HG03060 (cell line): ENCODE results near the gene BCAS1.
"Not testable (repeated sequence)": the region's sequence is repeated elsewhere in the genome, so short reads cannot be mapped to it uniquely, and the experiment has no call there.

Source experiments
- ATAC-seq: cut with Tn5 transposase; IDR thresholded peaks from one replicate; pipeline ENCODE4 v1.9.1; 2021; ENCODE audit warnings: low read depth, moderate number of reproducible peaks; ENCODE audit not compliant: unreplicated experiment

Gene BCAS1

DNA sequence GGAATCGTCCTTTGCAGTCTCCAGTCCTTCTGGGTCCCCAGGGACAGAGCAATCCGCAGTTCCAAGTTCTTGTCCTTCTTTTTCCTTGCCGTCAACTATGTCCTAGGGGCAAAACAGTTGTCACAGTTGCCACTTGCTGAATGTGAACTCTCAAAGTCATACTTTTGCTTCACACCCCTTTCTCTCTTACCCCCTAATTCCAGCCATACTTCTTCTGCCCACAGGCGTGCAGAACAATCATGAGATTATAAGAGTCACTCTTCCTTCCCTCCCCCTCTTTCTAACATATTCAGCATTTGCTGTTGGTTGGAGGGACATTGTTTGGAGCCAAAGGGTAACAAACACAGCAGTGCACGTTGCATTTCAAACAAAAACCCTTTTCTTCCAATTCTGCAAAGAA is 74.4 kb downstream of the BCAS1 start:
- no peak for ATAC-seq

DNA sequence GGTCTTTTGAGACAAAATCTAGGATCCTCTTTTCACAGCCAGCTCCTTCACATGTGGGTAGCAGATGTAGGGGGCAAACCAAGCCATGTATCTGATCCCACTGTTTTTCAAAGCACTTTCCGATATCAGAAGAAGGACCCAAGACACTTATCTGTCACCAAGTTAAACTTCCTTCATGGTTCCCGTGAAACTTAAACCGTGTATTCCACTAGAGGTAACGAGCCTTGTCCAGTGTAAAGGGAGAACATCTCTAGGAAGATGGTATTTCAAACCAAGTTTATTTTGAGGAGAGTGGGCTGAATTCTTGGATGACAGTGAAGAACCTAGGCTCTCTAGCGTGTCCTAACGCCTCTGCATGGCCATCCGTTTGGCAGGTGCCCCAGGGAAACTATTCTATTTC is 76.3 kb downstream of the BCAS1 start:
- ATAC-seq, result no peak

DNA sequence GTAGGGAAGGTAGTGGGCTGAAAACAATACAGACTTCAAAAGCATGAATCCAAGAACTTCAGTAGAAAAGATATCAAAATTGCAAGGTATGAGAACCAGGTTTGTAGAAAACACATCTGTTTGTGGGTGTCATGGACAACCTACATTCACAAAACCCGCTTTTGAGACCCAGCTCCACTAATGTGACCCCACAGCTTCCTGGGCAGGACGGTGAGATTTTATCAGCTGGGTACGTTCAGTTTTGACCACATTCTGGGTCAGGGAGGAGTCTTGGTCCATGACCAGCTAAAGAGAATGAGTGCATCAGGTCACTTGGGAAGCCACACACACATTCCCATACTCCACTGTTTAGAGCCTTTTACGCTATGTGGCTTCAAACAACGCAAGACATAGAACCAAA is 77.1 kb downstream of the BCAS1 start:
- ATAC-seq, result no peak

DNA sequence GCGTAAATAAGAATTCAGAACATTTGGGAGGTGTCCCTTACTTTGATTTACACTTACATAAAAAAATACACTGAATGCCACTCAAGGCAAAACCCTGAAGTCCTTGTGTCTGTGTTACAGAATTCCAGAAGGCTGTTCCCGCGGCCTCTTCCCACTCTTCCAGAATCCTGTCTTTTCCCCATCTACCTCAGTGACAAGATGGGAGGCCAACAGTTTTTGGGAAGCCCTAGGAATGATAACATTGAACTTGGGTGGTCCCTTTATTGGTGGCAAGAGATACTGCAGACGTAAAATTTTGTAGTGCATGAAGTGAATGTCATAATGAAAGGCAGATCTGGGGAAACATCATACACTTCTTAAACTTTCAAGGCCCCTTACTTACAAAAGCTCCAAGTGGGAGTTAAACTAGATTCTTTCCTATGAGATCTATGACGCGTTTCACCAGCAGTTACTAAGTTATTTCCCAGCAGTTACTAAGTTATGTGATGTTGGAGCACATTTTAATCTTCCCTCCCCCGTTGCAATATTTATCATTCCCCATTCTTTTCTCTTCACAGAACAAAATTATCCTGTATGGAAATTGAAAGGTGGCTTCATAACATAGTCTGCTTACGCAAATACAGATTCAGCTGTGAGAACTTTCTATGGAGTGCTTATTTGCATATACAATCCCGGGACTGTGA is 79.5 kb downstream of the BCAS1 start:
- no peak for ATAC-seq

DNA sequence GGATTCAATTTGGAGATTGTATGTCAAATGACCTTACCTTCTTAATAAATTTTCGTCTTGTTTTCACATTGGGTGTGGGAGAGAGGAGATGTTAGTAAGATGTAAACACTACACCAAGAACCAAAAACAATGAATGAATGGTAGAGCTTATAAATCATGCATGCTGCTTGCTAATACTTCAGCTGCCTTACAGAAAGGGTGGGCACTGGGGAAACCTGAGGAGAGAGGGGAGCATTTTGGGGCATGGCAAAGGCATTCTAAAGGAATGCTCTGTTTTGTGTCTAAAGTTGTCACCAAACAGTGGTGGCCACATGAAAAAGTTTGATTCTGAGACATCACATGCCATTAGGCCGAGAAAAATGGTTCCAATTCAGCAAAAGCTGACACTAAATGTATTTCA is 80.4 kb downstream of the BCAS1 start:
- no peak for ATAC-seq

DNA sequence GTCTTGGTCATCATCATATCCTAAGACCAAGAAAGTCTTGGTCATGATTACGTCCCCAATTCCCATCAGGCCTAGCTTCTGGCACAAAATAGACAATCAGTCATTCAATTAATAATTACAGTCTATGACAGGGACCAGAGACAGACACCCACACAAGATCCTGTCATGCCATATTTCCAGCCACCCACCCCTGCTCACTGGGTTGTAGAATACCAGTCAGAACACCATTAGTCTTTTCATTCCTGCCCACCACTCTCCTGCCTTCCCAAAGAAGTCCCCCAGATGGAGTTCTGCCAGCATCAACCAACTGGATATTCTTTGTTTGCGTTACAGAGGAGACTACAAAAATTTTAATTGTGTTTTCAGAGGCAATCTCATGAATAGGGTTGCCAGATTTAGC is 81.0 kb downstream of the BCAS1 start:
- no peak for ATAC-seq

DNA sequence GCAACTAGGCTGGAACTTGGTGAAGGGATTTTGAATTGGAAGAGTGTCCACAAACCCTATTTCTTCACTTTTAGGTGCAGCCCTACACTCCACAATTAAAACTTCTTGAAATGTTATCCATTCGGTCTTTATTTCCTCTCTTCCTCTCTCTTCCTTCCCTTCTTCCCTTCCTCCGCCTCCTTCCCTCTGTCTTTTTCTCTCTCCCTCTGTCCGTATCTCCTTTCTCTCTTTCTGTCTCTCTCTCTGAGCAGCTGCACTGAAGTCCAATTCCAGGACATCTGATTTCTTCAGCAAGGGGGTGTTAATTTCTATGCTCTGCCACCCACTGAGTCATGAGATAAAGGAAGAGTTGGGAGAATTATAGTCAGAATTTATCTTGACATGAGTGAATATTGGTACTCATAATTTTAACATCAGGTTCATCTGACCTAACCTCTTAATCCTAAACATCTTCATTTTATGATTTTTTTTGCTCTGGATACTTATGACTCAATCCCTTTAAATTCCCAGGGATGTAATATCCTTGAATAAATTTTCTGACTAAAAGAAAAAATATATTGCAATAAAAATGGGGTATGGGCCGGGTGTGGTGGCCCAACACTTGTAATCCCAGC is 84.2 kb downstream of the BCAS1 start:
- no peak for ATAC-seq

DNA sequence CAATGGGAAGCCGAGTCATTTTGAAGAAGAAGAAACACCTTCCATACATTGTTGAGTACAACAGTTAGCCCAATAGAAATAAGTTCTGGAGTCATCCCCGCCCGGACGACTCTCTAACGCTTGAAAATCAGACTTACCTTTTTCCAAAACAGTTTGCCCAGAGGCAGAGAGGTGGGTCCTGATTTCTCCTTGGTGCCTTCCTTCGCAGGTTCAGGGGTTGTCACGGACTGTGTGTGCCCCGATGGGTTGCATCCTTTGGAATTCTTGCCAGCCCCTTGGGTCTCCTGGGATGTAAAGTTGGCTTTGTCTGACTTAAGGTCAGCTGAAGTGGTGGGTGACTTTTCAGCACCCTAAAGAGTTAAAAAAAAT is 85.3 kb downstream of the BCAS1 start:
- no peak for ATAC-seq

DNA sequence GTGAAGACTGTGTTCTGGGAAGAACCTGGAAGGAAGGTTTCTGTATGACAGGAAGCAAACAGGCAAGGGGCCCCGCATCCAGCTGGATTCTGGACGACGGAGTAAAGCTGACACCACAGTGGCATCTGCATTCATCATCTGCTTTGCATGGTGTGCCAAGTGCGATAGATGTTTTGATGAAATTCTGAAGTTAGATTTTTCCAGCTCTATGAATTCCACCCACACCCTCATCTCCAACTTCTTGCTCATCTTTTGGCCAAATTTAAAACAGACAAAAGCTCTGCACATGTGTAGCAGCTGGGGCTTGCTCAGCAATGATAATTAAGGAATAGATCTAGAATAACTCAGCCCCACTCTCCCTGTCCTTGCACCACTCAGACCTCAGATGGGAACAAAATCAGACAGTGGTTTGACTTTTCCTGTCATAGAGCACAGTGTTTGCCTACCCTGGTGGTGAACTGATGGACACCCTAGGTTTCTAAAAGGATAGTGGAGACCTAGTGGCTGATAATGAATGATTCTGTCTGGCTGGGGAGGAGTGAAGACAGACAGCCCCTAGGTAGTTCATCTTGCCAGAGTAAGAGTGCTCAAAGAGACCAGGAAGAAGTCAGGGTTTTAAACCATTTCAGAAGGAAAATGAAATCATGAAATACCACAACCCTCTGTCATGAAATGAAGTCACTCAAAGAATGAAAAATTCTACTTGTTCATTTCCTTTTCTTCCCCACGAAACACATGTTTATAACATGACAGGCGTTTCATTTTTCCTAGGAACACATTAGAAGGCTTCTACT is 85.8 kb downstream of the BCAS1 start:
- ATAC-seq, result no peak

DNA sequence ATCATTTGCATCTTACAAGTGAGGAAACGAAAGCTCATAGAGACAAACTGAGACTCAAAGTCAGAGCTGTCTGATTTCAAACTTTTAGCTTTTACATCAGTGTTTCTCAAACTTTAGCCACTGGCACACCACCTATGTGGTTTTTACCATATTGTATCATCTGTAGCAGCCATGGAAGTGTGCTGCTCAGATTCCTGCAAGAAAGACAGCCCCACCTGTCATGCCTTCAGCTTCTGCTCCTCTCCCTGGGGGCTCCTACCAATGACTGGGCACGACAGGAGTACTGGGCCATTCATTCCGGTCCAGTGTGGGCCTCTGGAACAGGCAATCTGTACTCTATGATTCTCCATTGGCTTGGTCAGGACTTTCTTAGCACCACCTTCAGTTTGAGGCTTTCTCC is 87.0 kb downstream of the BCAS1 start:
- no peak for ATAC-seq

DNA sequence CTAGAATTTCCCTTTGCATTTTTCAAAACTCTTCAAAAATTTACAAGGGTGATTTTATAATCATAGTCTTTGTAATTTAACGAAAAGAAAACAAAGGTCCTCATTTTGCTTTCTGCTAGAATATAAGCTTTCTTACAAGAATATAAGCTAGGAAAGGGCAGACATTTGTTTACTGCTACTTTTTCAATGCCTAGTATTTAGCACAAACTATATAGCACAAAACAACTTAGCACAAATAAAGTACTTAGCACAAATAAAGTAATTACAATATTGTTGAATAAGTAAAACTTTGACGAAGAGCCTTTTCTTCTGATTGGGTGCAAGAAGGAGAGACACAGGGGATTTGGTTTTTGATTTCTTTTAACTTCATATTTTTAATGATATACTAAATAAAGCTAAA is 87.8 kb downstream of the BCAS1 start:
- ATAC-seq, result no peak

DNA sequence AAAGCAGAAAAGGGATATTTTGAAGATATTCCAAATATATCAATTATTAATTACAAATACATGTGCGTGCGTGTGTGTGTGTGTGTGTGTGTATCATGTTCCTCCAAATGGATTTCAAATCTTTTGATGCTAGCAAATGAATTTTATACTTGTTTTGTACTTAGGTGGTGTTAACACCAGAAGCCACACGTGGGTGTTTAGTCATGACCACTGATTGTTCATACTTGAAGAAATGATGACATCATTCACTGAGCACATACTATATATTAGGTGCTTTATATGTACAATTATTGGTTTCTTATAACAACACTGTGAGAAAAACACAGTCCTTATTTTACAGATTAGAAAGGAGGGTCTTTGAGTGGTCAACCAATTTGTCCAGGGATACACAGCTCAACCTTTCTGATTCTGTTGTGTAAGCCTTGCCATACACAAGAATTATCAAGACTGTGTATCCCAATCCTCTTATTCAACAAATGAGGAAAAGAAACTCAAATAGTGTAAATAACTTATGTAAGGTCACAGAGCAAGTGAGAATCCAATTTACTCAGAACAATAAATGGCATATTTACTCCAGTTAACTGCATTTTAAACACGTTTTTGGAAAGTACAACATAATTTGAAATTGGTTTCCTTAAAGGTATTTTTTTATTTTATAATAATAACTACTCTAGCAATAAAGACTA is 88.5 kb downstream of the BCAS1 start:
- no peak for ATAC-seq

DNA sequence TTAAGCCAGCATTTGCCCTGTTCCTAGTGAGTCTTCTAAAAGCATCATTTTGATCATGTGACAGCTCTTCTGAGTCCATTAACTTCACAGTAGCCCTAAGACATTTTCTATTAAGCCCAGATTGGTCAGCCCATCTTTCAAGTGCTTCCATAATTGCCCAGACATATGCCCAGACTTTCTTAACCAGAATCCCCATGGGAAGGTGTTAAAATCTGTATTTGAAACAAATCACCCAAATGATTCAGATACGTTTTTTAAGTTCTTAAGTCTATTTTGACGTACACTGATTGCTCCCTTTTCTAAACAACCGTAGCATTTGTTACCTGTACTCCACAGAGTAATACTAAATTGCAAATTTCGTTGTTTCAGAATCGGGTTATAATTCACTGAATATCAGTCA is 89.3 kb downstream of the BCAS1 start:
- ATAC-seq, result no peak

DNA sequence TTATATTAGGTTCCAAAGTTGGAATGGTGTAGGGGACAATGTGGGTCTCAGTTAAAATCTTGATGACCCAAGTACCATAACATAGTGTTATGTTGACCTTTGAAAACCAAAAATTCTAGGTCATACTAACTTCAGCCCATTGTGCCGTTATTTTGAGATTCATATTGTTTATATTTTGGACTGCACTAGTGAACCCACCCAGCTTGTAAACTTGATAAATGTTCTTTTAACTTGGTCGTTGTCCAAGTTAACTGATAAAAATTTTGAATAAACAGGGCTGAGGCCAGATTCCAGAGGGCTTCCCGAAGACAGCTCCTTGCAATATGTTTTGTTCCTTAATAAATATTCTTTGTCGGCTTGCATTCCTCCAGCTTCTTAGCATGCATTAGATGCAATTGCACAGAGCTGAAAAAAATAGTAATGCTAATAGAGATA is 90.3 kb downstream of the BCAS1 start:
- no peak for ATAC-seq

DNA sequence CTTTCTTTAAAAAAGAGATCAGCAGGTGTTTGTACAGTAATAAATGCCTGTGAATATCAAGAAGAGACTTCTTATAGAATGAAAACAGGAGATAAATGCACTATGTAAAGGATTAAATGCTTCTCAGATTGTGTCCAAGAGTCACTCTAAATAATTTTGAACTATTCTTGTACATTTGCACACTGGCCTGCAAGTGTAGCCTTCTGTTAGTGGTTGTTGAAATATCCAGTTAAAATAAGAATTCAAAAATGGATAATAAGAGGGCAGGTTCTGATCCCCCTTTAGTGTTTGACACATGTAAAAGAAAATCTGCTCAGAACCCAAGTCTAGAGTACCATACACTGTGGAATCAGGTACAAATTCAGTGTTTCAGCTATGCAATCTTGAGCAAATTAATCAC is 91.9 kb downstream of the BCAS1 start:
- no peak for ATAC-seq

DNA sequence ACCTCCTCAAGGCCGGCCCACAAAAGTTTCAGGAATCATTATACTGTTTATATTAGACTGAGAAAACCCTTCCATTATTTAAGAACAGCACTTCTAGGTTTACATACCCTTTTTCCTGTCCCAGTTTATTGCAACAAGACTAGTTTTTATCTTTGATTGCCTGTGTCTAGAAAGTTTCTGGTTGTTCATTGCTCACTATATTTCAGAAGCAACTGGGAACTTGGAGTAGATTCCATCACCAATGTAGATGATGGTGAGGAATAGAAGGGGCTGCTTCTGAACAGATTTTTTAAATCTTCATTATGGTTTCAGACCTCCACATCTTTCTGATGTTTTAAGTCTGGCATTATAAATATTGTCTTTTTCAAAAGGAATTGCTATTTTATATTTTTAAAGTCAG is 93.0 kb downstream of the BCAS1 start:
- no peak for ATAC-seq

DNA sequence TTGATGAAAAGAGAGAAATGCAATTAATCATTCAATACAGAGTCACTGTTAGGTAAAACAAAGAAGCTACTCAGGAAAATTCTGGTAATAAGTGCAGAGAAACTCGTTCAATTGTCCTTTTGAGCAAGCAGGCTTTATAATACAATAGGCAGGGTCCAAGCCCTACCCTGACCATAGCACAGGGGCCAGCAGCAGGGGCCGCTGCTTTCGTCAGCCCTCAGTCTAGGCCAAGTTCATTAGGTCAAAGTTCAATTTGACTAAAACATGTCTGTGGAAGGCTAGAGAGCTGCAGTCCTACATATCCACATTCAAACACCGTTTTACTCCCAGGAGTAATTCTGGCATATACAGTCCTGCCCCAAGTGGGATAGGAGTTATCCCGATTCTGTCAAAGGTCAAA is 94.6 kb downstream of the BCAS1 start:
- ATAC-seq, result no peak

DNA sequence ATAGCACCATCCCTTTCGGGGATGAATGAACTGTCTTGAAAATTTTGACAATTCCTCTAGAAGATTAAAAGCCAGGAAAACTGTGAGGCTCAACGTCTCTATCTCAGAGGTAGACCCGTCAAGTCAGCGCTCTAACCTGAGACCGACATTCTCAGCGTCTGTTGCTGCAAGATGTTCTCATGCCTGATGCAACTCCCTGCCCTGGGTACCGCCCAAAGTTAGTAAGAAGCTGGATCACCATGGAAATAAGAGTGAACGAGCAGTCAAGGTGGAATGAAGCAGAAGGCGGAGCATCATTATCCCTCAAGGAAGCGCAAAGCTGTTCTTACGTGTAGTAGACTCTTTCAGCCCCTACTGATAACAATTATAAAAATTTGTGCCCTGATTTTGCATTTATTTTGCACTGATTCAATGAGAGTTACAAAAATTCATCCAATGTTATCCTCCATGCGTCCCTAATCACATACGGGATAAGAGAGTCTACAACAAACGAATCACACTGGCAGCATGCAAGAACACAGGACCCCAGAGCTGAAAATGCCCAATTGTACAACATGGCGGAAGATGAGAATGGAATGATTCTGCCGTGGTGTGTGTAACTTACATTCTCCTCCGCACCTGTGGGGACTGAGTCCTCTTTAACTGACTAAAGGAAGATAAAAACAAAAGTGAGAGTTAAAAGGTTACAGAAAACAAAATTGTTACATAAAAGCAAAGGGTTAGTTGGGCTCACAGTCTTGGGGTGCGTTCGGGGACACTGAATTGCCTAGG is 95.4 kb downstream of the BCAS1 start:
- no peak for ATAC-seq

DNA sequence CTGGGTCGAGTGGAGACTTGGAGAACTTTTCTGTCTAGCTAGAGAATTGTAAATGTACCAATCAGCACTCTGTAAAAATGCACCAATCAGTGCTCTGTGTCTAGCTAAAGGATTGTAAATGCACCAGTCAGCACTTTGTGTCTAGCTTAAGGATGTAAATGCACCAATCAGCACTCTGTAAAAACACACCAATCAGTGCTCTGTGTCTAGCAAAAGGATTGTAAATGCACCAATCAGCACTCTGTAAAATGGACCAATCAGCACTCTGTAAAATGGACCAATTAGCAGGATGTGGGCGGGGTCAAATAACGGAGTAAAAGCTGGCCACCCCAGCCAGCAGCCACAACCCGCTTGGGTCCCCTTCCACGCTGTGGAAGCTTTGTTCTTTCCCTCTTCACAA is 96.5 kb downstream of the BCAS1 start:
- not testable (repeated sequence) for ATAC-seq

DNA sequence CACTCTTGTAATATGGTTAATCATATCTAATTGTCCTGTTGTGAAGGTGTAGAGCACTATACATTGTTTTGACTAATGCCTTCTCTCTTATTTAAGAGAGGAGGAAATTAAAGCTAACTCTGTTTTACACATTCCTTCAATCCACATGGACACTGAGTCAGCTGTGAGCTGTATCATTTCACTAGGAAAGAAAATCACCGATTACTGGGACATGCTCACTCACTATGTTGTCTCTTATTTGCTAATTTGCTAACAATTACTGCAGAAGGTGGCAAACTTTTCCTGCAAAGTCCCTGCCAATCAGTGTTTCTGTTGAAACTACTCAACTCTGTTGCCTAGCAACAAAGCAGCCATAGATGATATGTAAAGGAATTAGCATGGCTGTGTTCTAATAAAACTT is 98.2 kb downstream of the BCAS1 start:
- ATAC-seq, result no peak
